HG02623 (cell line): Measurements from ENCODE around the gene SH3GL3.

Experiments
- ATAC-seq: cut with Tn5 transposase; IDR thresholded peaks from one replicate; pipeline ENCODE4 v1.9.1; 2021; ENCODE audit warnings: moderate library complexity; ENCODE audit not compliant: unreplicated experiment

Gene SH3GL3

GRCh38 chr15:83565138-83565537 lies 118.0 kb downstream of the SH3GL3 start:
- no peak for ATAC-seq

- ATAC-seq, result no peak
Measured at GRCh38 chr15:83565553-83566159, 118.5 kb downstream of the SH3GL3 start.

- no peak for ATAC-seq
Measured at GRCh38 chr15:83567318-83567717, 120.2 kb downstream of the SH3GL3 start.

GRCh38 chr15:83569341-83569740 lies 122.2 kb downstream of the SH3GL3 start:
- ATAC-seq, result no peak

- no peak for ATAC-seq
Measured at GRCh38 chr15:83570756-83571155, 123.6 kb downstream of the SH3GL3 start.

- ATAC-seq, result no peak
Measured at GRCh38 chr15:83571820-83572707, 124.9 kb downstream of the SH3GL3 start.

GRCh38 chr15:83574345-83574744 lies 127.2 kb downstream of the SH3GL3 start:
- ATAC-seq, result no peak

- no peak for ATAC-seq
Measured at GRCh38 chr15:83578691-83579090, 131.6 kb downstream of the SH3GL3 start.

GRCh38 chr15:83581381-83581780 lies 134.2 kb downstream of the SH3GL3 start:
- no peak for ATAC-seq

- no peak for ATAC-seq
Measured at GRCh38 chr15:83582381-83582780, 135.2 kb downstream of the SH3GL3 start.

- no peak for ATAC-seq
Measured at GRCh38 chr15:83585601-83586335, 138.6 kb downstream of the SH3GL3 start.

- ATAC-seq, result no peak
Measured at GRCh38 chr15:83587091-83587490, 139.9 kb downstream of the SH3GL3 start.

GRCh38 chr15:83588441-83588840 lies 141.3 kb downstream of the SH3GL3 start:
- no peak for ATAC-seq

GRCh38 chr15:83592370-83593040 lies 145.4 kb downstream of the SH3GL3 start:
- ATAC-seq, result no peak

GRCh38 chr15:83595191-83595590 lies 148.1 kb downstream of the SH3GL3 start:
- ATAC-seq, result no peak

GRCh38 chr15:83598031-83598430 lies 150.9 kb downstream of the SH3GL3 start:
- no peak for ATAC-seq

- no peak for ATAC-seq
Measured at GRCh38 chr15:83602021-83602420, 154.9 kb downstream of the SH3GL3 start.

- no peak for ATAC-seq
Measured at GRCh38 chr15:83604549-83604948, 157.4 kb downstream of the SH3GL3 start.

- ATAC-seq, result no peak
Measured at GRCh38 chr15:83605111-83605945, 158.2 kb downstream of the SH3GL3 start.

GRCh38 chr15:83610132-83610531 lies 163.0 kb downstream of the SH3GL3 start:
- ATAC-seq, result no peak
